Measurements from ENCODE around the gene HBQ1. TPM values are rescaled to one million over a fixed set of nuclear protein-coding genes. Genes with fewer than 3 reads are reported as not detected.

Gene HBQ1
- total and polyA plus RNA-seq, 2 of the 4 experiments (the other 2 are of a cell fraction): 0.92 TPM; not detected in 1

DNA sequence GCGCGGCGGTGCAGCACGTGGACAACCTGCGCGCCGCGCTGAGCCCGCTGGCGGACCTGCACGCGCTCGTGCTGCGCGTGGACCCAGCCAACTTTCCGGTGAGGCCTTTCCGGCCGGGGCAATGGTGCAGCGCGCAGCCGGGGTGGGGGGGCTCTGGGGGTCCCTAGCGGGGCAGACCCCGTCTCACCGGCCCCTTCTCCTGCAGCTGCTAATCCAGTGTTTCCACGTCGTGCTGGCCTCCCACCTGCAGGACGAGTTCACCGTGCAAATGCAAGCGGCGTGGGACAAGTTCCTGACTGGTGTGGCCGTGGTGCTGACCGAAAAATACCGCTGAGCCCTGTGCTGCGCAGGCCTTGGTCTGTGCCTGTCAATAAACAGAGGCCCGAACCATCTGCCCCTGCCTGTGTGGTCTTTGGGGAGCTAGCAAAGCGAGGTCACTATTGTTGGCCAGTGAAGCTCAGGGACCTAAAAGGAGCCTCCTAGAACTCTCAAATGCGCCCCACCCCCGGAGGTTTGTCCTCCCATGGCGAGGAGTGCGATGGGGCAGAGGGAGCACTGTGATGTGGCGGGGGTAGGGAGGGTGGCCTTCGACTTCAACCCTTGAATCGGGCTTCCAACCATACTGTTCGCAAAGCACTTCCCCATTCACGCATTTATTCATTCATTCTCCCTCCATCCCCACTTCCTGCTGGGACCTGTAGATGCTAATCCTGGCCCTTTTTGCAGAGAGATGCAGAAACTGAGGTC, 13.7 kb upstream of the HBQ1 start:
- no peak overlapping the region for H3K9ac ChIP-seq (ENCODE audit: low read depth, low read length)
- no peaks in the 10 kb centered on the region for H3K79me1 ChIP-seq (ENCODE audit: low read depth in 1 of 2, low read length in 2 of 2)
- BruUV-seq (replicated peaks): no TSS peak
- peaks cover 5% of the 10 kb centered on the region for H4K20me1 ChIP-seq (ENCODE audit: insufficient read depth, low read length)
- H2BK5ac ChIP-seq (ENCODE audit: low read depth, low read length, poor library complexity, severe bottlenecking): no peak overlapping the region
- no peaks in the 10 kb centered on the region; the same call in 1 of the 2 replicates for H3K4me1 ChIP-seq (ENCODE audit: control insufficient read depth, insufficient read depth, low read length)
- H2AK9ac ChIP-seq (replicated peaks; ENCODE audit: low read depth, low read length, poor library complexity): no peak overlapping the region
- no peak overlapping the region for H4K91ac ChIP-seq (ENCODE audit: insufficient read depth, low read depth, low read length)
- H2BK120ac ChIP-seq (ENCODE audit: low read depth, low read length): no peak overlapping the region
- H3K18ac ChIP-seq (ENCODE audit: low read depth, low read length): no peak overlapping the region
- DNase-seq: no peak
- no peaks in the 10 kb centered on the region for H3K36me3 ChIP-seq (ENCODE audit: control insufficient read depth, insufficient read depth, low read length)
- H3K23ac ChIP-seq (ENCODE audit: low read depth, low read length): no peak overlapping the region
- no peak overlapping the region for H2AK5ac ChIP-seq (ENCODE audit: low read depth, low read length)
- H3K56ac ChIP-seq (ENCODE audit: extremely low read depth, insufficient read depth, low read length): no peak overlapping the region
- no peak overlapping the region for H3K14ac ChIP-seq (replicated peaks; ENCODE audit: low read depth, low read length)
- no peak overlapping the region for H4K8ac ChIP-seq (ENCODE audit: low read depth in 2 of 2, low read length in 2 of 2)
- WGBS, 2 experiments (ENCODE audit: extremely low coverage in 2 of 2, insufficient read length in 1 of 2): 5% methylated on average over 28 of the region's 45 CpGs; no CpG with 5 or more reads in 1 of the 2 experiments
- no peak overlapping the region for H3K4me3 ChIP-seq (ENCODE audit: insufficient read depth, low read depth, low read length)
- no peak overlapping the region for H3K4ac ChIP-seq (ENCODE audit: low read depth, low read length)
- H3K9me3 ChIP-seq (ENCODE audit: control insufficient read depth, insufficient read depth, low read length): no peaks in the 10 kb centered on the region; the same call in none of the 2 replicates
- H3K27me3 ChIP-seq (ENCODE audit: control insufficient read depth, insufficient read depth, low read length): peaks cover 58% of the 10 kb centered on the region
- in situ Hi-C loops (cut with MboI; ENCODE audit: low sequenced_read_pairs) (no loop called here), dilution Hi-C loops (cut with HindIII; ENCODE audit: low sequenced_read_pairs, unreplicated experiment) (no loop called here), intact Hi-C loops (cut with micrococcal nuclease) (no loop called here)
- ATAC-seq (ENCODE audit: low read depth): no peak
- H2BK15ac ChIP-seq (ENCODE audit: low read depth, low read length): no peak overlapping the region
- 0 out of 2 replicates have a peak, but pooled peaks cover 4% of the 10 kb centered on the region for H3K9me1 ChIP-seq (ENCODE audit: insufficient read depth, low read length)
- CTCF ChIA-PET: interaction anchor here (2.3 kb wide), 1 partner anchor 60 kb away, joined by 8 read pairs; no protein-coding TSS in a partner anchor
- no peak overlapping the region for H3K4me2 ChIP-seq (ENCODE audit: low read depth, low read length)
- no peak overlapping the region for H3K27ac ChIP-seq (ENCODE audit: insufficient read depth, low read length)
- TF ChIP-seq, protein P1, sequence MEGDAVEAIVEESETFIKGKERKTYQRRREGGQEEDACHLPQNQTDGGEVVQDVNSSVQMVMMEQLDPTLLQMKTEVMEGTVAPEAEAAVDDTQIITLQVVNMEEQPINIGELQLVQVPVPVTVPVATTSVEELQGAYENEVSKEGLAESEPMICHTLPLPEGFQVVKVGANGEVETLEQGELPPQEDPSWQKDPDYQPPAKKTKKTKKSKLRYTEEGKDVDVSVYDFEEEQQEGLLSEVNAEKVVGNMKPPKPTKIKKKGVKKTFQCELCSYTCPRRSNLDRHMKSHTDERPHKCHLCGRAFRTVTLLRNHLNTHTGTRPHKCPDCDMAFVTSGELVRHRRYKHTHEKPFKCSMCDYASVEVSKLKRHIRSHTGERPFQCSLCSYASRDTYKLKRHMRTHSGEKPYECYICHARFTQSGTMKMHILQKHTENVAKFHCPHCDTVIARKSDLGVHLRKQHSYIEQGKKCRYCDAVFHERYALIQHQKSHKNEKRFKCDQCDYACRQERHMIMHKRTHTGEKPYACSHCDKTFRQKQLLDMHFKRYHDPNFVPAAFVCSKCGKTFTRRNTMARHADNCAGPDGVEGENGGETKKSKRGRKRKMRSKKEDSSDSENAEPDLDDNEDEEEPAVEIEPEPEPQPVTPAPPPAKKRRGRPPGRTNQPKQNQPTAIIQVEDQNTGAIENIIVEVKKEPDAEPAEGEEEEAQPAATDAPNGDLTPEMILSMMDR (conservative IDR thresholded peaks at IDR 0.05; ENCODE audit: low read depth, low read length): no peak
- TF ChIP-seq, protein P2, sequence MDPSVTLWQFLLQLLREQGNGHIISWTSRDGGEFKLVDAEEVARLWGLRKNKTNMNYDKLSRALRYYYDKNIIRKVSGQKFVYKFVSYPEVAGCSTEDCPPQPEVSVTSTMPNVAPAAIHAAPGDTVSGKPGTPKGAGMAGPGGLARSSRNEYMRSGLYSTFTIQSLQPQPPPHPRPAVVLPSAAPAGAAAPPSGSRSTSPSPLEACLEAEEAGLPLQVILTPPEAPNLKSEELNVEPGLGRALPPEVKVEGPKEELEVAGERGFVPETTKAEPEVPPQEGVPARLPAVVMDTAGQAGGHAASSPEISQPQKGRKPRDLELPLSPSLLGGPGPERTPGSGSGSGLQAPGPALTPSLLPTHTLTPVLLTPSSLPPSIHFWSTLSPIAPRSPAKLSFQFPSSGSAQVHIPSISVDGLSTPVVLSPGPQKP (IDR thresholded peaks at IDR 0.05; ENCODE audit: borderline replicate concordance, low read depth, low read length): no peak
- TF ChIP-seq NFE2L2 (IDR thresholded peaks at IDR 0.05; ENCODE audit: low read depth, low read length): no peak
- TF ChIP-seq MAZ (IDR thresholded peaks at IDR 0.05; ENCODE audit: borderline replicate concordance, low read depth, low read length): no peak
- no peak for TF ChIP-seq SMC3 (IDR thresholded peaks at IDR 0.05; ENCODE audit: low read depth, low read length)
- TF ChIP-seq CEBPB (IDR thresholded peaks at IDR 0.05; ENCODE audit: low read depth, low read length): no peak
- no peak for TF ChIP-seq CHD1 (IDR thresholded peaks at IDR 0.05; ENCODE audit: low read depth, low read length)
- no peak for TF ChIP-seq MXI1 (IDR thresholded peaks at IDR 0.05; ENCODE audit: borderline replicate concordance, low read depth, low read length)
- TF ChIP-seq RFX5 (IDR thresholded peaks at IDR 0.05; ENCODE audit: low read depth, low read length): no peak
- no peak for TF ChIP-seq POLR2A (IDR thresholded peaks at IDR 0.05; ENCODE audit: low read depth, low read length)
- TF ChIP-seq MAFK (IDR thresholded peaks at IDR 0.05; ENCODE audit: low read depth, low read length): no peak
- no peak for TF ChIP-seq RCOR1 (IDR thresholded peaks at IDR 0.05; ENCODE audit: insufficient replicate concordance, low read length)
- no peak for TF ChIP-seq FOS (IDR thresholded peaks at IDR 0.05; ENCODE audit: low read depth, low read length)
- TF ChIP-seq, protein P3, sequence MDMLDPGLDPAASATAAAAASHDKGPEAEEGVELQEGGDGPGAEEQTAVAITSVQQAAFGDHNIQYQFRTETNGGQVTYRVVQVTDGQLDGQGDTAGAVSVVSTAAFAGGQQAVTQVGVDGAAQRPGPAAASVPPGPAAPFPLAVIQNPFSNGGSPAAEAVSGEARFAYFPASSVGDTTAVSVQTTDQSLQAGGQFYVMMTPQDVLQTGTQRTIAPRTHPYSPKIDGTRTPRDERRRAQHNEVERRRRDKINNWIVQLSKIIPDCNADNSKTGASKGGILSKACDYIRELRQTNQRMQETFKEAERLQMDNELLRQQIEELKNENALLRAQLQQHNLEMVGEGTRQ (IDR thresholded peaks at IDR 0.05; ENCODE audit: low read depth, low read length): no peak
- no peak for TF ChIP-seq BHLHE40 (IDR thresholded peaks at IDR 0.05; ENCODE audit: low read depth, low read length)
- H2AFZ ChIP-seq (replicated peaks; ENCODE audit: low read length, poor library complexity): peak overlapping the region; percentile 43
- H4K5ac ChIP-seq (ENCODE audit: low read depth, low read length): no peak overlapping the region
- POLR2A ChIA-PET (ENCODE audit: unreplicated experiment): interaction anchor here (0.6 kb wide), 1 partner anchor 8 kb away, joined by 12 read pairs; no protein-coding TSS in a partner anchor
- H2BK20ac ChIP-seq (ENCODE audit: low read depth, low read length): no peak overlapping the region

Measured in IMR-90 (cell line).